BJ (cell line): ENCODE measurements around the gene RET. TPM values are rescaled to one million over a fixed set of nuclear protein-coding genes. Genes with fewer than 3 reads are reported as not detected.

Experiments used
- CTCF ChIA-PET: fragments of 350-600 bp; formaldehyde crosslinking; extraction: SDS; loops from one replicate; lab custom pipeline; 2021; ENCODE audit warnings: antibody characterized with exemption, inconsistent platforms; lab: Yijun Ruan, JAX
- POLR2A ChIA-PET: fragments of 300-600 bp; sonication (Branson Sonifier 250); formaldehyde crosslinking; extraction: SDS; loops from one replicate; lab custom pipeline; 2021; ENCODE audit warnings: antibody characterized with exemption; lab: Charles Lee
- DNase-seq: peaks from one replicate; pipeline ENCODE4 v3.0.0-alpha.2; 2011; ENCODE audit warnings: low read depth
- H3K27me3 ChIP-seq: 2 replicates; pipeline ENCODE4 v1.6.0; 2011; ENCODE audit warnings: low read length; ENCODE audit not compliant: control insufficient read depth, insufficient read depth
- H3K36me3 ChIP-seq: 2 replicates; pipeline ENCODE4 v1.5.1; 2011; ENCODE audit warnings: low read length; ENCODE audit not compliant: control insufficient read depth, insufficient read depth
- H3K4me3 ChIP-seq: 2 replicates; pipeline ENCODE4 v1.5.1; 2011; ENCODE audit warnings: low read depth, mild to moderate bottlenecking, control low read depth, low read length
- CTCF ChIP-seq: IDR thresholded peaks from 2 replicates; pipeline ENCODE4 v1.5.1; 2011; ENCODE audit warnings: low read depth, mild to moderate bottlenecking, control low read depth, inconsistent platforms, low read length, moderate library complexity; ENCODE audit not compliant: insufficient read depth
- polyA minus RNA-seq: library from RNA; depleted of rRNA, polyadenylated mRNA; stranded (reverse); fragments of >200 nt; gene quantifications from 2 replicates; pipeline ENCODE4 v1.2.3, GENCODE V29; 2011; rRNA and poly(A)+ RNA removed
- polyA plus RNA-seq: library from polyadenylated mRNA; depleted of rRNA; stranded (reverse); fragments of >200 nt; gene quantifications from 2 replicates; pipeline ENCODE4 v1.2.3, GENCODE V29; 2011; rRNA removed

RET gene
- polyA plus RNA-seq = 0.28 and 0.29 TPM in 2 replicates
- polyA minus RNA-seq = 0.10 and 0.38 TPM in 2 replicates

- TF ChIP-seq CTCF = no peak
- no peaks in the 10 kb centered on the region for H3K36me3 ChIP-seq
- peaks cover 21% of the 10 kb centered on the region for H3K27me3 ChIP-seq
- H3K4me3 ChIP-seq = peak within 1 kb of the TSS; percentile 9; the same call in 1 of the 2 replicates
- ChIA-PET POLR2A (no interaction called here), CTCF (no interaction called here)
- DNase-seq = no peak
Measured at GRCh38 chr10:43076876-43077420, at the start of gene RET. Gene RET, plus strand, starts transcription at chr10:43077069. Its CDS starts 190 bp downstream, at chr10:43077259.

GRCh38 chr10:43027331-43027955 lies 49.4 kb upstream of the RET start:
- Histone ChIP-seq H3K36me3 (no peaks in the 10 kb centered on the region), H3K27me3 (peaks cover 3% of the 10 kb centered on the region; the same call in 1 of the 2 replicates), H3K4me3 (no peak overlapping the region)
- CTCF ChIA-PET = no interaction called here
- TF ChIP-seq CTCF = no peak
- POLR2A ChIA-PET = no interaction called here
- no peak for DNase-seq

GRCh38 chr10:43028143-43028542 lies 48.7 kb upstream of the RET start:
- DNase-seq = no peak
- no peaks in the 10 kb centered on the region for H3K36me3 ChIP-seq
- no peak overlapping the region for H3K4me3 ChIP-seq
- TF ChIP-seq CTCF = no peak
- CTCF ChIA-PET = no interaction called here
- peaks cover 3% of the 10 kb centered on the region; the same call in 1 of the 2 replicates for H3K27me3 ChIP-seq
- POLR2A ChIA-PET = no interaction called here

GRCh38 chr10:43029043-43029442 lies 47.8 kb upstream of the RET start:
- ChIA-PET CTCF (no interaction called here), POLR2A (no interaction called here)
- H3K27me3 ChIP-seq = peaks cover 3% of the 10 kb centered on the region; the same call in 1 of the 2 replicates
- DNase-seq = no peak
- no peak for TF ChIP-seq CTCF
- H3K36me3 ChIP-seq = no peaks in the 10 kb centered on the region
- no peak overlapping the region for H3K4me3 ChIP-seq

GRCh38 chr10:43032613-43033012 lies 44.3 kb upstream of the RET start:
- Histone ChIP-seq H3K4me3 (no peak overlapping the region), H3K27me3 (no peaks in the 10 kb centered on the region), H3K36me3 (no peaks in the 10 kb centered on the region)
- DNase-seq = no peak
- no peak for TF ChIP-seq CTCF
- CTCF ChIA-PET = no interaction called here
- POLR2A ChIA-PET = no interaction called here
